ENCODE measurements around the gene STPG4. TPM values are rescaled to one million over a fixed set of nuclear protein-coding genes. Genes with fewer than 3 reads are reported as not detected.

Gene STPG4
- polyA plus RNA-seq, 1 of the 3 experiments (the other 2 are of a cell fraction): 0.20 TPM

GRCh38 chr2:47160211-47160610 lies 5.1 kb upstream of the STPG4 start:
- DNase-seq: no peak
- POLR2A ChIA-PET: no interaction called here
- TF ChIP-seq REST (IDR thresholded peaks at IDR 0.05; ENCODE audit: low read depth, low read length): no peak
- TF ChIP-seq, protein P1, sequence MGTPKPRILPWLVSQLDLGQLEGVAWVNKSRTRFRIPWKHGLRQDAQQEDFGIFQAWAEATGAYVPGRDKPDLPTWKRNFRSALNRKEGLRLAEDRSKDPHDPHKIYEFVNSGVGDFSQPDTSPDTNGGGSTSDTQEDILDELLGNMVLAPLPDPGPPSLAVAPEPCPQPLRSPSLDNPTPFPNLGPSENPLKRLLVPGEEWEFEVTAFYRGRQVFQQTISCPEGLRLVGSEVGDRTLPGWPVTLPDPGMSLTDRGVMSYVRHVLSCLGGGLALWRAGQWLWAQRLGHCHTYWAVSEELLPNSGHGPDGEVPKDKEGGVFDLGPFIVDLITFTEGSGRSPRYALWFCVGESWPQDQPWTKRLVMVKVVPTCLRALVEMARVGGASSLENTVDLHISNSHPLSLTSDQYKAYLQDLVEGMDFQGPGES (IDR thresholded peaks at IDR 0.05; ENCODE audit: low read depth, low read length): no peak
- TF ChIP-seq MEF2A (IDR thresholded peaks at IDR 0.05; ENCODE audit: borderline replicate concordance, low read depth): no peak
- TF ChIP-seq RXRA (IDR thresholded peaks at IDR 0.05; ENCODE audit: borderline replicate concordance, low read depth): no peak
- TF ChIP-seq TEAD4 (IDR thresholded peaks at IDR 0.05; ENCODE audit: borderline replicate concordance, insufficient read depth): no peak
- TF ChIP-seq, protein P2, sequence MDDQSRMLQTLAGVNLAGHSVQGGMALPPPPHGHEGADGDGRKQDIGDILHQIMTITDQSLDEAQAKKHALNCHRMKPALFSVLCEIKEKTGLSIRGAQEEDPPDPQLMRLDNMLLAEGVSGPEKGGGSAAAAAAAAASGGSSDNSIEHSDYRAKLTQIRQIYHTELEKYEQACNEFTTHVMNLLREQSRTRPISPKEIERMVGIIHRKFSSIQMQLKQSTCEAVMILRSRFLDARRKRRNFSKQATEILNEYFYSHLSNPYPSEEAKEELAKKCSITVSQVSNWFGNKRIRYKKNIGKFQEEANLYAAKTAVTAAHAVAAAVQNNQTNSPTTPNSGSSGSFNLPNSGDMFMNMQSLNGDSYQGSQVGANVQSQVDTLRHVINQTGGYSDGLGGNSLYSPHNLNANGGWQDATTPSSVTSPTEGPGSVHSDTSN (IDR thresholded peaks at IDR 0.05): no peak
- TF ChIP-seq GABPA (IDR thresholded peaks at IDR 0.05; ENCODE audit: low read depth): no peak
- no peak for TF ChIP-seq NFIC (IDR thresholded peaks at IDR 0.05; ENCODE audit: borderline replicate concordance)
- TF ChIP-seq SMC3 (IDR thresholded peaks at IDR 0.05; ENCODE audit: low read depth, low read length): no peak
- TF ChIP-seq GATA2 (CRISPR knock-in tag; IDR thresholded peaks at IDR 0.05): no peak
- no peak for TF ChIP-seq FOXM1 (IDR thresholded peaks at IDR 0.05; ENCODE audit: low read depth)
- no peak for TF ChIP-seq POLR2AphosphoS5 (IDR thresholded peaks at IDR 0.05; ENCODE audit: low read depth, low read length)
- no peak for TF ChIP-seq SIN3A (IDR thresholded peaks at IDR 0.05; ENCODE audit: borderline replicate concordance, low read depth, low read length)
- Histone ChIP-seq H3K36me3 (replicated peaks in 1 of 2; ENCODE audit: control insufficient read depth in 1 of 2, insufficient read depth in 2 of 2, low read length in 1 of 2) (peaks cover 79 to 93% of the 10 kb centered on the region in 2 experiments), H3K9ac (no peak overlapping the region), H3K9me3 (no peaks in the 10 kb centered on the region), H2AFZ (ENCODE audit: low read depth) (no peak overlapping the region), H3F3A (replicated peaks; ENCODE audit: insufficient read depth) (peaks cover 94% of the 10 kb centered on the region), H3K9me2 (no peaks in the 10 kb centered on the region), H3K27me3 (ENCODE audit: insufficient read depth) (no peaks in the 10 kb centered on the region), H3K27ac (ENCODE audit: low read depth in 2 of 2, low read length in 1 of 2) (peak overlapping the region; percentile 36 to 47; a peak in 2 of 4 replicates), H4K20me1 (ENCODE audit: insufficient read depth) (peaks cover 59% of the 10 kb centered on the region), H3K4me1 (ENCODE audit: control insufficient read depth in 1 of 2, insufficient read depth in 2 of 2, low read depth in 1 of 2, low read length in 1 of 2) (peaks cover 0 to 6% of the 10 kb centered on the region in 2 experiments; a peak in 2 of 4 replicates), H3K4me3 (ENCODE audit: low read depth in 2 of 2, low read length in 1 of 2) (no peak overlapping the region), H3K79me2 (ENCODE audit: insufficient read depth) (peaks cover 62% of the 10 kb centered on the region), H3K4me2 (no peak overlapping the region)
- 93% methylated on average over 3 of the region's 3 CpGs for WGBS (ENCODE audit: low lambda C conversion rate)
- CTCF ChIA-PET: no interaction called here

Measured in SK-N-SH (cell line).